Liver (tissue), 9 donors: ENCODE data around the gene TRAPPC6A. TPM values are rescaled to one million over a fixed set of nuclear protein-coding genes. Genes with fewer than 3 reads are reported as not detected.

Experiments used
- DNase-seq: peaks from one replicate; pipeline ENCODE4 v3.0.0-alpha.2; 2017; ENCODE audit warnings: low spot score
- H3K27ac ChIP-seq, 2 donors: one replicate each; pipeline ENCODE4 v1.7.0; 2013; ENCODE audit warnings: inconsistent platforms in 2 of 2, low read length in 2 of 2, control low read depth in 1 of 2, low read depth in 1 of 2, mild to moderate bottlenecking in 1 of 2
- H3K27me3 ChIP-seq, 4 donors: one replicate each; pipeline versions ENCODE4 v1.6.1 to v1.7.0; 2013; ENCODE audit warnings: low read length in 3 of 4, inconsistent platforms in 1 of 4, mild to moderate bottlenecking in 1 of 4, moderate library complexity in 1 of 4; ENCODE audit not compliant: control insufficient read depth in 4 of 4, insufficient read depth in 4 of 4
- H3K36me3 ChIP-seq, 4 donors: one replicate each; pipeline versions ENCODE4 v1.6.1 to v1.7.0; 2013; ENCODE audit warnings: low read length in 3 of 4, mild to moderate bottlenecking in 3 of 4, low read depth in 1 of 4, moderate library complexity in 1 of 4; ENCODE audit not compliant: control insufficient read depth in 4 of 4, insufficient read depth in 3 of 4
- H3K4me1 ChIP-seq, 4 donors: one replicate each; pipeline versions ENCODE4 v1.6.1 to v1.7.0; 2013; ENCODE audit warnings: low read length in 3 of 4, mild to moderate bottlenecking in 3 of 4, moderate library complexity in 1 of 4; ENCODE audit not compliant: control insufficient read depth in 4 of 4, insufficient read depth in 4 of 4
- H3K4me3 ChIP-seq, 3 donors: one replicate each; pipeline versions ENCODE4 v1.6.1 to v1.7.0; 2013; ENCODE audit warnings: low read length in 3 of 3, control low read depth in 1 of 3, low read depth in 1 of 3, mild to moderate bottlenecking in 1 of 3
- H3K9ac ChIP-seq, 2 donors: one replicate each; pipeline ENCODE4 v1.7.0; 2013; ENCODE audit warnings: low read length in 2 of 2, mild to moderate bottlenecking in 2 of 2, moderate library complexity in 2 of 2, control low read depth in 1 of 2, low read depth in 1 of 2
- H3K9me3 ChIP-seq, 4 donors: one replicate each; pipeline versions ENCODE4 v1.6.1 to v1.7.0; 2013; ENCODE audit warnings: low read length in 3 of 4; ENCODE audit not compliant: control insufficient read depth in 4 of 4
- FOXA1 ChIP-seq: IDR thresholded peaks from 2 replicates; pipeline ENCODE4 v1.6.1; 2016; ENCODE audit warnings: antibody characterized with exemption
- GABPA ChIP-seq, 2 donors: IDR thresholded peaks in 1 of 2; conservative IDR thresholded peaks in 1 of 2; 2 replicates each; pipeline ENCODE4 v1.6.1; 2016; ENCODE audit warnings: antibody characterized with exemption in 2 of 2, mild to moderate bottlenecking in 1 of 2, moderate library complexity in 1 of 2
- HNF4A ChIP-seq, 2 donors: conservative IDR thresholded peaks; 2 replicates each; pipeline ENCODE4 v1.6.1; 2016; ENCODE audit warnings: antibody characterized with exemption in 2 of 2, mild to moderate bottlenecking in 2 of 2
- JUND ChIP-seq, 2 donors: IDR thresholded peaks; 2 replicates each; pipeline ENCODE4 v1.6.1; 2016; ENCODE audit warnings: antibody characterized with exemption in 2 of 2
- NR2F2 ChIP-seq: IDR thresholded peaks from 2 replicates; pipeline ENCODE4 v1.6.1; 2016; ENCODE audit warnings: antibody characterized with exemption
- RAD21 ChIP-seq, 2 donors: IDR thresholded peaks; 2 replicates each; pipeline ENCODE4 v1.6.1; 2016; ENCODE audit warnings: antibody characterized with exemption in 2 of 2, mild to moderate bottlenecking in 2 of 2
- SP1 ChIP-seq: IDR thresholded peaks from 2 replicates; pipeline ENCODE4 v1.6.1; 2018; ENCODE audit warnings: antibody characterized with exemption, mild to moderate bottlenecking
- TAF1 ChIP-seq: conservative IDR thresholded peaks from 2 replicates; pipeline ENCODE4 v1.6.1; 2016; ENCODE audit warnings: antibody characterized with exemption, mild to moderate bottlenecking
- YY1 ChIP-seq: IDR thresholded peaks from 2 replicates; pipeline ENCODE4 v1.6.1; 2016; ENCODE audit warnings: antibody characterized with exemption, mild to moderate bottlenecking
- WGBS: extraction: QIAGEN DNeasy Blood & Tissue Kit; methylation state at CpG from one replicate; pipeline ENCODE4 v1.1.7; 2013; 5-methylcytosine and 5-hydroxymethylcytosine counted together
- polyA plus RNA-seq, 2 donors: library from polyadenylated mRNA; stranded (reverse) in 1 of 2; unstranded in 1 of 2; fragments of 200-250 nt in 1 of 2; fragments of >200 nt in 1 of 2; fragmentation: Nextera tagmentation in 1 of 2; extraction: Ambion mirVana in 1 of 2; gene quantifications; one replicate each; pipeline versions ENCODE4 v1.2.1 to v1.2.3, GENCODE V29; 2013 to 2015
- total RNA-seq, 2 donors: library from RNA; depleted of rRNA; stranded (reverse); fragments of >200 nt; gene quantifications; one replicate each; pipeline ENCODE4 v1.2.3, GENCODE V29; 2014
- TF ChIP-seq, protein P1 (sequence below): IDR thresholded peaks from 2 replicates; pipeline ENCODE4 v1.6.1; 2016; ENCODE audit warnings: antibody characterized with exemption
- TF ChIP-seq, protein P2 (sequence below): fragments of 150-350 bp; IDR thresholded peaks from 2 replicates; pipeline ENCODE4 v1.5.1; 2017; ENCODE audit warnings: improper control_type of control experiment, low read depth, low read length; ENCODE audit not compliant: missing input control
- TF ChIP-seq, protein P3 (sequence below): IDR thresholded peaks from 2 replicates; pipeline ENCODE4 v1.6.1; 2016; ENCODE audit warnings: antibody characterized with exemption
- TF ChIP-seq, protein P4 (sequence below): IDR thresholded peaks from 2 replicates; pipeline ENCODE4 v1.6.1; 2016; ENCODE audit warnings: antibody characterized with exemption
- donor health status: healthy.
- donor health status: healthy.
- donor health status: healthy.
- donor health status: healthy.
- donor health status: healthy.

Gene TRAPPC6A
- total and polyA plus RNA-seq, 4 donors, result 14.8 to 52.2 (median 28.6) TPM

DNA sequence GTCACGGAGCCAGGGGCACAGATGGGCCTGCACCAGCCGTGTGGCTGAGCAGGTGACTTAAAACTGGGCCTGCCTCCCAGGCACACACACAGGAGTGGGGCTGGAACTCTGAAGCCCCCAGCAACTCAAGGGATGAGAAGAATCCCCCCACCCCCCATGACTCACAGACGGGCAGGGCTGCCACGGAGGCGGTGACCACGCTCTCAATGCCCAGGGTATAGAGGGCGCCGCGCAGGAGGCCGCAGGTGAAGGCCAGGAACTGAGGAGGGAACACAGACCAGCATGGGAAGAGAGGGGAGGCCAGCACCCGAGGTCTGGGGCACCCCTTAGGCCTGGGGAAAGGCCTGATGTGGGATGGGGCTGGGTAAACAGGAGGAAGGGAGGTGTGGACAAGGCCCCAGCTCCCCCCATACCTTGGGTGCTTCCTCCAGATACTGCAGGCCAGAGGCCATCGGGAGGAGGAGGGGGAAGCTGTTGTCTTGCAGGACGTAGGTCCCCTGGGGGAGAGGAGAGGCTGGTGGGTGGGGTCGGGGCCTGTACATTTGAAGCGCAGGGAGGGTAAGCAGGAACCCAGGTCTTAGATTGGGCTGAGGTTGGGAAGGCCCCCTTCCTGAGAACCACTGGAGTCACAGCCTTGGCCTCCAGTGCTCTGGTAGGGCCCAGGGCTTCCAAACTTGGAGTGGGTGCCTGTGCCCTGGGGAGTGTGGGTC, 14.1 kb downstream of the TRAPPC6A start:
- WGBS, result 84% methylated on average over 15 of the region's 15 CpGs
- H3K27me3 ChIP-seq, result no peaks in the 10 kb centered on the region
- H3K4me1 ChIP-seq, result peaks cover 0 to 12% (median 3%) of the 10 kb centered on the region in 4 donors

DNA sequence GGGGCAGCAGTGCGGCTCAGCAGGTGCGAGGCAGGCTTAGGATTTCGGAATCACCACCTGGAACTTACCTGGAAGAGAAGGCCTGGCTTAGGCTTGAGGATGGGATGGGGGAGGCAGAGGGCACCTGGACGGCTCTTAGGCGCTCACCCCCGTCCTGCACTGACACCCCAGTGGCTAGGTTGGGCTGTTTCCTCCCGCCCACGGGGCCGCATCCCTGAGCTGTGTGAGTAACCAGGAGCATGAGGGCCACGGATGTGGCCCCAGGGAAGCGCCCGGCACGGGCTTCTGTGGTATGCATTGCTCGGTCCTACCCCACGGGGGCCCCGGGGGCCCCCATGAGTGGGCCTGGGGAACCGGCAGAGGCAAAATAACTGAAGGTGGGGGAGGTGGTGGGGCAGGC, 14.9 kb downstream of the TRAPPC6A start:
- no peak for DNase-seq
- TF ChIP-seq JUND (IDR thresholded peaks at IDR 0.05) (no peak), GABPA (IDR thresholded peaks at IDR 0.05 in 1 of 2, conservative IDR thresholded peaks at IDR 0.05 in 1 of 2) (no peak)
- Histone ChIP-seq H3K4me3 (no peak overlapping the region), H3K4me1 (peaks cover 0 to 10% (median 3%) of the 10 kb centered on the region in 4 donors), H3K27ac (no peak overlapping the region), H3K9me3 (no peaks in the 10 kb centered on the region), H3K9ac (no peak overlapping the region), H3K27me3 (no peaks in the 10 kb centered on the region), H3K36me3 (no peaks in the 10 kb centered on the region)
- 91% methylated on average over 17 of the region's 17 CpGs for WGBS

More for the DNA sequence above, 14.1 kb downstream of the TRAPPC6A start:
- H3K36me3 ChIP-seq, result no peaks in the 10 kb centered on the region
- no peaks in the 10 kb centered on the region for H3K9me3 ChIP-seq
- no peak for DNase-seq
- no peak overlapping the region for H3K27ac ChIP-seq
- no peak overlapping the region for H3K9ac ChIP-seq
- H3K4me3 ChIP-seq, result no peak overlapping the region
- TF ChIP-seq, protein P1, sequence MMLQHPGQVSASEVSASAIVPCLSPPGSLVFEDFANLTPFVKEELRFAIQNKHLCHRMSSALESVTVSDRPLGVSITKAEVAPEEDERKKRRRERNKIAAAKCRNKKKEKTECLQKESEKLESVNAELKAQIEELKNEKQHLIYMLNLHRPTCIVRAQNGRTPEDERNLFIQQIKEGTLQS, result no peak
- TF ChIP-seq, protein P2, sequence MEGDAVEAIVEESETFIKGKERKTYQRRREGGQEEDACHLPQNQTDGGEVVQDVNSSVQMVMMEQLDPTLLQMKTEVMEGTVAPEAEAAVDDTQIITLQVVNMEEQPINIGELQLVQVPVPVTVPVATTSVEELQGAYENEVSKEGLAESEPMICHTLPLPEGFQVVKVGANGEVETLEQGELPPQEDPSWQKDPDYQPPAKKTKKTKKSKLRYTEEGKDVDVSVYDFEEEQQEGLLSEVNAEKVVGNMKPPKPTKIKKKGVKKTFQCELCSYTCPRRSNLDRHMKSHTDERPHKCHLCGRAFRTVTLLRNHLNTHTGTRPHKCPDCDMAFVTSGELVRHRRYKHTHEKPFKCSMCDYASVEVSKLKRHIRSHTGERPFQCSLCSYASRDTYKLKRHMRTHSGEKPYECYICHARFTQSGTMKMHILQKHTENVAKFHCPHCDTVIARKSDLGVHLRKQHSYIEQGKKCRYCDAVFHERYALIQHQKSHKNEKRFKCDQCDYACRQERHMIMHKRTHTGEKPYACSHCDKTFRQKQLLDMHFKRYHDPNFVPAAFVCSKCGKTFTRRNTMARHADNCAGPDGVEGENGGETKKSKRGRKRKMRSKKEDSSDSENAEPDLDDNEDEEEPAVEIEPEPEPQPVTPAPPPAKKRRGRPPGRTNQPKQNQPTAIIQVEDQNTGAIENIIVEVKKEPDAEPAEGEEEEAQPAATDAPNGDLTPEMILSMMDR, result no peak
- TF ChIP-seq SP1, result no peak
- no peak for TF ChIP-seq JUND (IDR thresholded peaks at IDR 0.05)
- TF ChIP-seq, protein P3, sequence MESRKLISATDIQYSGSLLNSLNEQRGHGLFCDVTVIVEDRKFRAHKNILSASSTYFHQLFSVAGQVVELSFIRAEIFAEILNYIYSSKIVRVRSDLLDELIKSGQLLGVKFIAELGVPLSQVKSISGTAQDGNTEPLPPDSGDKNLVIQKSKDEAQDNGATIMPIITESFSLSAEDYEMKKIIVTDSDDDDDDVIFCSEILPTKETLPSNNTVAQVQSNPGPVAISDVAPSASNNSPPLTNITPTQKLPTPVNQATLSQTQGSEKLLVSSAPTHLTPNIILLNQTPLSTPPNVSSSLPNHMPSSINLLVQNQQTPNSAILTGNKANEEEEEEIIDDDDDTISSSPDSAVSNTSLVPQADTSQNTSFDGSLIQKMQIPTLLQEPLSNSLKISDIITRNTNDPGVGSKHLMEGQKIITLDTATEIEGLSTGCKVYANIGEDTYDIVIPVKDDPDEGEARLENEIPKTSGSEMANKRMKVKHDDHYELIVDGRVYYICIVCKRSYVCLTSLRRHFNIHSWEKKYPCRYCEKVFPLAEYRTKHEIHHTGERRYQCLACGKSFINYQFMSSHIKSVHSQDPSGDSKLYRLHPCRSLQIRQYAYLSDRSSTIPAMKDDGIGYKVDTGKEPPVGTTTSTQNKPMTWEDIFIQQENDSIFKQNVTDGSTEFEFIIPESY, result no peak
- TF ChIP-seq TAF1, result no peak
- no peak for TF ChIP-seq FOXA1
- TF ChIP-seq RAD21 (IDR thresholded peaks at IDR 0.05), result no peak

DNA sequence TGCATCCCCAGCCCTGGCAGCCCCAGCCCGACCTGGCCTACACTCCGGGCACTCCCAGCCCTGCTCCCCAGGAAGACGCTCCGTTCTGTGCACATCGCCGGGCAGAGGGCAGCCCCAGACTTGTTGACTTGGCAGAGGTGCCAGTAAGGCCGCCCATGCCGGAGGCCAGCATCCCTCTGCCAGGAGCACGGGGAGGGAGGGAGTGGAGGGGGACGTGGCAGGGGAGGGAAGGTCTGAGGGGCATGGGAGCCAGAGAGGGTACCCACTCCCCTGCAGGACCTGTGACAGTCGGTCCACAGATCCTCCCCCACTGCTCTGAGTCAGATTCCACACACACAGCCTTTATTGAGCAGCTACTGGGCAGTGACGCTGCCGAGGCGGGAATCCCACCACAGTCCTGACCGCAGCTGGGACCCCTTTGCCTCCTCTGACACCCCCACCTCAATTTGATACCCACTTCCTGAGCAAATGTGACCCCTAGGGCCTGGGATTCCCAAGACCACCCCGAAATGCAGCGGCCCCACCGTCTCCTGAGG, 15.4 kb downstream of the TRAPPC6A start:
- no peak for TF ChIP-seq NR2F2
- TF ChIP-seq, protein P1, result no peak
- no peak for TF ChIP-seq HNF4A (conservative IDR thresholded peaks at IDR 0.05)
- TF ChIP-seq, protein P4, sequence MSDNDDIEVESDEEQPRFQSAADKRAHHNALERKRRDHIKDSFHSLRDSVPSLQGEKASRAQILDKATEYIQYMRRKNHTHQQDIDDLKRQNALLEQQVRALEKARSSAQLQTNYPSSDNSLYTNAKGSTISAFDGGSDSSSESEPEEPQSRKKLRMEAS, result no peak
- TF ChIP-seq YY1, result no peak
- TF ChIP-seq, protein P3, result no peak
- DNase-seq, result no peak
- no peak overlapping the region for H3K27ac ChIP-seq
- 59% methylated on average over 18 of the region's 18 CpGs for WGBS
- H3K9ac ChIP-seq, result no peak overlapping the region
- H3K9me3 ChIP-seq, result no peaks in the 10 kb centered on the region
- no peaks in the 10 kb centered on the region for H3K27me3 ChIP-seq
- H3K4me1 ChIP-seq, result peaks cover 0 to 10% (median 3%) of the 10 kb centered on the region in 4 donors
- no peaks in the 10 kb centered on the region for H3K36me3 ChIP-seq
- no peak overlapping the region for H3K4me3 ChIP-seq
